GM18511 (cell line): ENCODE measurements around the gene ACIN1.
"Not testable (repeated sequence)": the region's sequence is repeated elsewhere in the genome, so short reads cannot be mapped to it uniquely, and the experiment has no call there.

Source experiments
- ATAC-seq: cut with Tn5 transposase; IDR thresholded peaks from one replicate; pipeline ENCODE4 v1.9.1; 2021; ENCODE audit warnings: mild to moderate bottlenecking, moderate library complexity; ENCODE audit not compliant: unreplicated experiment

The ACIN1 gene

GRCh38 chr14:23108169-23108568 is 13.2 kb upstream of the ACIN1 start:
- not testable (repeated sequence) for ATAC-seq

- ATAC-seq: not testable (repeated sequence)
These were observed 12.7 kb upstream of the ACIN1 start for GRCh38 chr14:23107620-23108019.

- no peak for ATAC-seq
These were observed 11.8 kb upstream of the ACIN1 start for GRCh38 chr14:23106747-23107045.

- ATAC-seq: no peak
These were observed 10.4 kb upstream of the ACIN1 start for GRCh38 chr14:23105348-23105824.

- no peak for ATAC-seq
These were observed 9.8 kb upstream of the ACIN1 start, which contains the start of gene CIROP for GRCh38 chr14:23104591-23105347. Gene CIROP (minus strand): TSS chr14:23104989. CDS start chr14:23104920, 69 bp downstream.

GRCh38 chr14:23104070-23104590 is 9.2 kb upstream of the ACIN1 start:
- ATAC-seq: no peak

- ATAC-seq: no peak
These were observed 8.6 kb upstream of the ACIN1 start for GRCh38 chr14:23103581-23103980.

- no peak for ATAC-seq
These were observed 7.9 kb upstream of the ACIN1 start for GRCh38 chr14:23102801-23103200.

GRCh38 chr14:23101986-23102625 is 7.2 kb upstream of the ACIN1 start:
- ATAC-seq: no peak

GRCh38 chr14:23101213-23101970 is 6.5 kb upstream of the ACIN1 start:
- ATAC-seq: no peak

GRCh38 chr14:23099212-23099861 is 4.4 kb upstream of the ACIN1 start:
- no peak for ATAC-seq

- no peak for ATAC-seq
These were observed 2.9 kb upstream of the ACIN1 start for GRCh38 chr14:23097786-23098185.

- peak; percentile 89 for ATAC-seq
These were observed 516 bp upstream of the ACIN1 start, which contains the start of gene C14orf119 for GRCh38 chr14:23095196-23096108. Gene C14orf119 (plus strand): TSS chr14:23095505. CDS start chr14:23097659, 2,154 bp downstream.

GRCh38 chr14:23093991-23094665 is 808 bp downstream of the ACIN1 start:
- ATAC-seq: no peak

GRCh38 chr14:23093526-23093925 is 1.4 kb downstream of the ACIN1 start:
- ATAC-seq: no peak

- no peak for ATAC-seq
These were observed 1.8 kb downstream of the ACIN1 start for GRCh38 chr14:23093104-23093503.

GRCh38 chr14:23091294-23092225 is 3.4 kb downstream of the ACIN1 start:
- no peak for ATAC-seq

- no peak for ATAC-seq
These were observed 4.7 kb downstream of the ACIN1 start for GRCh38 chr14:23090254-23090636.
